Endothelial cell of umbilical vein (primary cell): ENCODE results near the gene C5orf15. TPM values are rescaled to one million over a fixed set of nuclear protein-coding genes. Genes with fewer than 3 reads are reported as not detected.

Experiments
- BruUV-seq: library from RNA; stranded (reverse); fragments of 400-500 nt; replicated peaks from 2 replicates; lab custom pipeline; 2021; lab: Mats Ljungman, UMichigan
- CTCF ChIA-PET: fragments of 300-600, 350-600 bp; sonication (Branson Sonifier 250); formaldehyde crosslinking; loops from one replicate; lab custom pipeline; 2021; ENCODE audit warnings: antibody characterized with exemption, inconsistent platforms; lab: Charles Lee
- POLR2A ChIA-PET: fragments of 300-600, 350-600 bp; sonication (Branson Sonifier 250); formaldehyde crosslinking; loops from one replicate; lab custom pipeline; 2021; ENCODE audit warnings: antibody characterized with exemption, inconsistent platforms; lab: Charles Lee
- DNase-seq: peaks from one replicate; pipeline ENCODE4 v3.0.0-alpha.2; 2011; ENCODE audit warnings: low read depth, low spot score
- FAIRE-seq: peaks from 2 replicates; lab custom pipeline; 2011; peaks lifted over from hg19 to GRCh38; lab: Jason Lieb, UNC
- H2AFZ ChIP-seq: 2 replicates; pipeline ENCODE4 v1.6.0; 2012; ENCODE audit warnings: low read depth, low read length, control low read depth, inconsistent platforms
- H3K27ac ChIP-seq: 2 replicates; pipeline ENCODE4 v1.5.1; 2011; ENCODE audit warnings: low read depth, mild to moderate bottlenecking, control low read depth, low read length, moderate library complexity; ENCODE audit not compliant: insufficient read depth
- H3K27me3 ChIP-seq, 2 experiments: 2 replicates each; pipeline versions ENCODE4 v1.6.0 to v1.6.1; 2011; ENCODE audit warnings: low read length in 2 of 2, mixed read lengths in 1 of 2; ENCODE audit not compliant: control insufficient read depth in 2 of 2, insufficient read depth in 2 of 2
- H3K36me3 ChIP-seq, 2 experiments: 2 replicates in 1 of 2; 3 replicates in 1 of 2; pipeline ENCODE4 v1.5.1; 2011; ENCODE audit warnings: low read length in 2 of 2, mild to moderate bottlenecking in 1 of 2, moderate library complexity in 1 of 2; ENCODE audit not compliant: control insufficient read depth in 2 of 2, insufficient read depth in 2 of 2; ENCODE audit errors: extremely low read depth in 1 of 2
- H3K4me1 ChIP-seq: 3 replicates; pipeline ENCODE4 v1.5.1; 2011; ENCODE audit warnings: mild to moderate bottlenecking, low read length; ENCODE audit not compliant: control insufficient read depth, insufficient read depth; ENCODE audit errors: extremely low read depth
- H3K4me2 ChIP-seq: 2 replicates; pipeline ENCODE4 v1.6.1; 2011; ENCODE audit warnings: low read length, control low read depth, mixed read lengths; ENCODE audit not compliant: insufficient read depth
- H3K4me3 ChIP-seq, 3 experiments: fragments of 200-600 bp in 1 of 3; sonication (generic), shearing (Covaris generic) in 1 of 3; replicated peaks in 1 of 3; 2 replicates each; pipeline ENCODE4 v1.5.1; 2011 to 2016; ENCODE audit warnings: control low read depth in 3 of 3, low read length in 3 of 3, mild to moderate bottlenecking in 2 of 3, inconsistent platforms in 1 of 3, low read depth in 1 of 3, moderate library complexity in 1 of 3; ENCODE audit not compliant: insufficient read depth in 1 of 3
- H3K79me2 ChIP-seq: 2 replicates; pipeline ENCODE4 v1.6.0; 2012; ENCODE audit warnings: low read length, inconsistent platforms; ENCODE audit not compliant: control insufficient read depth, insufficient read depth
- H3K9ac ChIP-seq: replicated peaks from 2 replicates; pipeline ENCODE3; 2011; ENCODE audit warnings: low read length, control low read depth; ENCODE audit not compliant: insufficient read depth; ENCODE audit errors: extremely low read depth
- H3K9me1 ChIP-seq: replicated peaks from 3 replicates; pipeline ENCODE4 v1.6.0; 2011; ENCODE audit warnings: mild to moderate bottlenecking, low read length; ENCODE audit not compliant: control insufficient read depth, insufficient read depth; ENCODE audit errors: extremely low read depth
- H3K9me3 ChIP-seq: replicated peaks from 2 replicates; pipeline ENCODE4 v1.5.1; 2012; ENCODE audit warnings: low read length, inconsistent platforms; ENCODE audit not compliant: control insufficient read depth, insufficient read depth
- H4K20me1 ChIP-seq: replicated peaks from 2 replicates; pipeline ENCODE3; 2011; ENCODE audit warnings: mild to moderate bottlenecking, low read length; ENCODE audit not compliant: control insufficient read depth, insufficient read depth; ENCODE audit errors: extremely low read depth
- EZH2 ChIP-seq: IDR thresholded peaks from 2 replicates; pipeline ENCODE4 v1.6.1; 2012; ENCODE audit warnings: borderline replicate concordance, low read depth, mild to moderate bottlenecking, moderate library complexity, low read length, inconsistent platforms; ENCODE audit not compliant: severe bottlenecking
- FOS ChIP-seq: IDR thresholded peaks from 2 replicates; pipeline ENCODE4 v1.6.1; 2011; ENCODE audit warnings: mild to moderate bottlenecking, low read length, moderate library complexity, borderline replicate concordance; ENCODE audit not compliant: insufficient read depth
- GATA2 ChIP-seq: IDR thresholded peaks from 2 replicates; pipeline ENCODE4 v1.7.0; 2011; ENCODE audit warnings: low read depth, mild to moderate bottlenecking, moderate library complexity, mixed read lengths, low read length; ENCODE audit not compliant: insufficient read length, insufficient read depth
- JUN ChIP-seq: IDR thresholded peaks from 2 replicates; pipeline ENCODE4 v1.6.1; 2011; ENCODE audit warnings: borderline replicate concordance, low read depth; ENCODE audit not compliant: insufficient read length, insufficient read depth
- MAX ChIP-seq: IDR thresholded peaks from 2 replicates; pipeline ENCODE4 v1.6.1; 2011; ENCODE audit not compliant: insufficient read depth, insufficient read length
- MYC ChIP-seq: IDR thresholded peaks from one replicate; pipeline ENCODE4 v1.6.1; 2011; ENCODE audit warnings: mild to moderate bottlenecking, low read depth, low read length
- POLR2A ChIP-seq: IDR thresholded peaks from 2 replicates; pipeline ENCODE4 v1.6.1; 2012; ENCODE audit warnings: low read depth, mild to moderate bottlenecking, control low read depth, low read length
- POLR2AphosphoS5 ChIP-seq: IDR thresholded peaks from 2 replicates; pipeline ENCODE4 v1.6.1; 2012; ENCODE audit warnings: low read depth, mild to moderate bottlenecking, control low read depth, low read length, moderate library complexity; ENCODE audit not compliant: insufficient read depth
- dilution Hi-C: fragments of 300-500 bp; cut with MboI; formaldehyde crosslinking; loops from one replicate; pipeline ENCODE4 v1.15.0; 2019; ENCODE audit warnings: low sequenced_read_pairs; ENCODE audit not compliant: extremely low pct_ligation_motif_present
- intact Hi-C: fragments of 100-400 bp; cut with micrococcal nuclease; formaldehyde crosslinking; loops from one replicate; pipeline ENCODE4 v1.10.0; 2022
- polyA plus RNA-seq, 4 experiments: library from polyadenylated mRNA; depleted of rRNA in 3 of 4; stranded (reverse) in 3 of 4; unstranded in 1 of 4; fragments of >200 nt; gene quantifications; 2 replicates each; pipeline versions ENCODE4 v1.2.1 to v1.2.3, GENCODE V29; 2011 to 2012; ENCODE audit warnings: missing spikeins in 1 of 4
- total RNA-seq: library from RNA; stranded (reverse); gene quantifications from 2 replicates; pipeline ENCODE4 v1.2.3, GENCODE V29; 2021
- TF ChIP-seq, protein P1 (sequence below), 2 donors: IDR thresholded peaks; 1 replicate in 1 of 2; 2 replicates in 1 of 2; pipeline ENCODE4 v1.5.1; 2011; ENCODE audit warnings: low read length in 2 of 2, mild to moderate bottlenecking in 2 of 2, moderate library complexity in 2 of 2, control low read depth in 1 of 2, inconsistent platforms in 1 of 2, low read depth in 1 of 2; ENCODE audit not compliant: insufficient read depth in 1 of 2; ENCODE audit errors: extremely low read depth in 1 of 2

C5orf15 gene
- total and polyA plus RNA-seq, 2 donors (not counting 3 experiments of a cell fraction or from before 2014, with no cell fraction given) = 25.3 to 45.4 TPM

DNA sequence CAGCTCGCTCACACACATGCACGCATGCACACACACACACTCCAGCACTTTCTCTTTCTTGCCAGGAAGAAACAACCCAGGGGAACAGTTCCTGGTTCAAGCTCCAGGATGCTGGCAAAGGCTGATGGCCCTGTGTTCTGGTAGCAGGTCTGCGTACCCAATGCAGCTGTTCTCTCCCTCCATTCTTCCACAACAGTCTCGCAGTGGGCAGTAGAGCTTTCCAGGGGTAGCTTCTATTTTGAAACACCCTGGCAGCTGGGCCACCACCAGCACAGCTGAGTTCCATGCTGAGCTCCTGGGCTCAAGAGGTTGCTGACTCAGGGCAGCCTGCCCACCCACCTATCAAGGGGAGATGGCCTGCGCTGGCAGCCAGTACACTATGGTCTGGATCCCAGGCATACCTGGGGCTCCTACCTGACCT, 31.7 kb upstream of the C5orf15 start:
- Histone ChIP-seq H3K79me2 (peaks cover 94% of the 10 kb centered on the region), H4K20me1 (peaks cover under 1% of the 10 kb centered on the region), H2AFZ (no peak overlapping the region), H3K4me3 (no peak overlapping the region), H3K9me1 (no peaks in the 10 kb centered on the region), H3K27me3 (no peaks in the 10 kb centered on the region), H3K4me2 (no peak overlapping the region), H3K36me3 (peaks cover 0 to 7% of the 10 kb centered on the region in 2 experiments), H3K9ac (no peak overlapping the region), H3K27ac (no peak overlapping the region), H3K9me3 (no peaks in the 10 kb centered on the region), H3K4me1 (peaks cover 16% of the 10 kb centered on the region)
- CTCF ChIA-PET = interaction anchor here (1.5 to 1.6 kb wide), 2 partner anchors 20 to 40 kb away, joined by 4 to 8 read pairs; no protein-coding TSS in a partner anchor
- intact Hi-C loops = no loop called here
- dilution Hi-C loops = no loop called here
- POLR2A ChIA-PET = no interaction called here
- FAIRE-seq (no peak), DNase-seq (no peak)
- no TSS peak for BruUV-seq
- TF ChIP-seq MYC (no peak), POLR2AphosphoS5 (no peak), FOS (no peak), MAX (no peak)

DNA sequence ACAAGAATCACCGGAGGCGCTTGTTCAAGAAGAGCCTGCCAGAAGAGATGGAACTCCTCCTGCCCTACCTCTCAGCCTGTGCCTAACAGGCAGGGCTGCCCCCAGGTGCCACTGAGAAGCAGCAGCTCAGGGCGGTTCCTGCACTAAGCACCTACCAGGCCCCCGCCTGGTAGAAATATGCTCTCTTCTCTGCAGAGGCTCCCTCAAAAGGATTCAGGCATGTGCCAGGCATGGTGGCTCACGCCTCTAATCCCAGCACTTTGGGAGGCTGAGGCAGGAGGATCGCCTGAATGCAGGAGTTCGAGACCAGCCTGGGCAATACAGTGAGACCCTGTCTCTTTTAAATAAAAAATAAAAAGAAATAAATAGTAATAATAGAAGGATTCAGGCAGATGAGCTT, 30.4 kb upstream of the C5orf15 start:
- Histone ChIP-seq H3K9me3 (no peaks in the 10 kb centered on the region), H2AFZ (no peak overlapping the region), H3K79me2 (peaks cover 100% of the 10 kb centered on the region), H3K9ac (no peak overlapping the region), H3K27me3 (no peaks in the 10 kb centered on the region), H3K9me1 (no peaks in the 10 kb centered on the region), H3K4me3 (no peak overlapping the region), H4K20me1 (peaks cover 6% of the 10 kb centered on the region), H3K36me3 (peaks cover 0 to 7% of the 10 kb centered on the region in 2 experiments), H3K4me1 (peaks cover 17% of the 10 kb centered on the region), H3K27ac (no peak overlapping the region), H3K4me2 (no peak overlapping the region)
- BruUV-seq = no TSS peak
- CTCF ChIA-PET = interaction anchor here (1.5 to 1.8 kb wide), 3 partner anchors 19 to 41 kb away, joined by 4 to 9 read pairs (median 8); no protein-coding TSS in a partner anchor
- intact Hi-C loops = no loop called here
- dilution Hi-C loops = no loop called here
- POLR2A ChIA-PET = interaction anchor here (1.4 kb wide), 1 partner anchor 41 kb away, joined by 3 read pairs; no protein-coding TSS in a partner anchor
- DNase-seq (no peak), FAIRE-seq (no peak)
- TF ChIP-seq JUN = no peak
- TF ChIP-seq FOS = no peak
- TF ChIP-seq, protein P1, sequence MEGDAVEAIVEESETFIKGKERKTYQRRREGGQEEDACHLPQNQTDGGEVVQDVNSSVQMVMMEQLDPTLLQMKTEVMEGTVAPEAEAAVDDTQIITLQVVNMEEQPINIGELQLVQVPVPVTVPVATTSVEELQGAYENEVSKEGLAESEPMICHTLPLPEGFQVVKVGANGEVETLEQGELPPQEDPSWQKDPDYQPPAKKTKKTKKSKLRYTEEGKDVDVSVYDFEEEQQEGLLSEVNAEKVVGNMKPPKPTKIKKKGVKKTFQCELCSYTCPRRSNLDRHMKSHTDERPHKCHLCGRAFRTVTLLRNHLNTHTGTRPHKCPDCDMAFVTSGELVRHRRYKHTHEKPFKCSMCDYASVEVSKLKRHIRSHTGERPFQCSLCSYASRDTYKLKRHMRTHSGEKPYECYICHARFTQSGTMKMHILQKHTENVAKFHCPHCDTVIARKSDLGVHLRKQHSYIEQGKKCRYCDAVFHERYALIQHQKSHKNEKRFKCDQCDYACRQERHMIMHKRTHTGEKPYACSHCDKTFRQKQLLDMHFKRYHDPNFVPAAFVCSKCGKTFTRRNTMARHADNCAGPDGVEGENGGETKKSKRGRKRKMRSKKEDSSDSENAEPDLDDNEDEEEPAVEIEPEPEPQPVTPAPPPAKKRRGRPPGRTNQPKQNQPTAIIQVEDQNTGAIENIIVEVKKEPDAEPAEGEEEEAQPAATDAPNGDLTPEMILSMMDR (IDR thresholded peaks at IDR 0.05; ENCODE audit: extremely low read depth in 1 of 2, insufficient read depth in 1 of 2, low read depth in 1 of 2, low read length in 2 of 2) = no peak
- no peak for TF ChIP-seq POLR2AphosphoS5
- no peak for TF ChIP-seq POLR2A
- no peak for TF ChIP-seq EZH2
- TF ChIP-seq MYC = no peak
- no peak for TF ChIP-seq MAX
- TF ChIP-seq GATA2 = no peak
